ENCODE results near the gene OR10K1. TPM values are rescaled to one million over a fixed set of nuclear protein-coding genes. Genes with fewer than 3 reads are reported as not detected.

The OR10K1 gene
- total RNA-seq, 1 experiment from 2014 or later: not detected

DNA sequence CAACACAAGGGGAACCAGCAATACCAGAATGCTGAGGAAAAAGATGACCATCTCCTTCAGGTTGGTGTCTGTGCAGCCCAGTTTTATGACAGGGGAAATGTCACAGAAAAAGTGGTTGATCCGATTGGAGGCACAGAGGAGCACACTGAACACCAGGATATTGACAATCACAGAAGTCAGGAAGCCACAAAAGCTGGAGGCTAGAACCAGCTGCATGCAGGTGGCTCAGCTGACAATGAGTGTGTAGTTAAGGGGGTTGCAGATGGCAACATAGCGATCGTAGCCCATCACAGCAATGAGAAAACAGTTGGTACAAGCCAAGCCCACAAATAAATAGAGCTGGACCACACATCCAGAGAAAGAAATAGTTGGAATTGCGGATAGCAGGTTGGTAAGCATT is 16.3 kb upstream of the OR10K1 start:
- Mint-ChIP-seq H3K27me3 (ENCODE audit: insufficient read depth, unreplicated experiment) (peaks cover 70% of the 10 kb centered on the region), H3K27ac (ENCODE audit: low read depth, unreplicated experiment) (no peak overlapping the region), H3K36me3 (ENCODE audit: insufficient read depth, unreplicated experiment) (no peaks in the 10 kb centered on the region), H3K4me1 (ENCODE audit: insufficient read depth, unreplicated experiment) (no peaks in the 10 kb centered on the region), H3K4me3 (ENCODE audit: unreplicated experiment) (no peak overlapping the region), H3K9me3 (ENCODE audit: unreplicated experiment) (no peaks in the 10 kb centered on the region)
- no TSS peak for BruUV-seq (replicated peaks)
- no peak for DNase-seq (ENCODE audit: unreplicated experiment)
- ChIA-PET CTCF (no interaction called here), POLR2A (no interaction called here)
- TF ChIP-seq CTCF (IDR thresholded peaks at IDR 0.05; ENCODE audit: unreplicated experiment): no peak
- intact Hi-C loops (cut with micrococcal nuclease): no loop called here

GRCh38 chr1:158454537-158454936 is 7.1 kb upstream of the OR10K1 start:
- H3K27ac Mint-ChIP-seq (ENCODE audit: low read depth, unreplicated experiment): no peak overlapping the region
- no peak overlapping the region for H3K4me3 Mint-ChIP-seq (ENCODE audit: unreplicated experiment)
- peaks cover 77% of the 10 kb centered on the region for H3K27me3 Mint-ChIP-seq (ENCODE audit: insufficient read depth, unreplicated experiment)
- TF ChIP-seq CTCF (IDR thresholded peaks at IDR 0.05; ENCODE audit: unreplicated experiment): no peak
- intact Hi-C loops (cut with micrococcal nuclease): no loop called here
- no peaks in the 10 kb centered on the region for H3K36me3 Mint-ChIP-seq (ENCODE audit: insufficient read depth, unreplicated experiment)
- POLR2A ChIA-PET: no interaction called here
- H3K4me1 Mint-ChIP-seq (ENCODE audit: insufficient read depth, unreplicated experiment): no peaks in the 10 kb centered on the region
- peaks cover 8% of the 10 kb centered on the region for H3K9me3 Mint-ChIP-seq (ENCODE audit: unreplicated experiment)
- CTCF ChIA-PET: no interaction called here
- BruUV-seq (replicated peaks): no TSS peak
- no peak for DNase-seq (ENCODE audit: unreplicated experiment)

DNA sequence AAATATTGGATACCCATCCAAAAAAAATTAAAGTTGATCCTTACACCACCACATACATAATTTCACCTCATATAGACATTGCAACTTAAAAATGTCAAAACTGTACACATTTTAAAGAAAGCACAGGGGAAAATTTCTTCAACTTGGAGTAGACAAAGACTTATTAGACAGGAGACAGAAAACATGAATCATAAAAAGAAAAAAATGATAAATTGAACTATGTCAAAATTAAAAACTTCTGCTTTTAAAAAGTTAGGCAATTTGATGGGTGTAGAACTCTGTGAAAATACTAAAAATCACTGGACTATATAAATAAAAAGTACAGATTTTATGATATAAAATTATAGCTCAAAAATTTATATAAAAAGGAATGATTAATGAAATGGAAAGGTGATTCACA is 4.4 kb upstream of the OR10K1 start:
- H3K27ac Mint-ChIP-seq (ENCODE audit: low read depth, unreplicated experiment): no peak overlapping the region
- ChIA-PET CTCF (interaction anchor here (0.6 kb wide), 1 partner anchor 26 kb away, joined by 3 read pairs; no protein-coding TSS in a partner anchor), POLR2A (no interaction called here)
- no peak for TF ChIP-seq CTCF (IDR thresholded peaks at IDR 0.05; ENCODE audit: unreplicated experiment)
- H3K27me3 Mint-ChIP-seq (ENCODE audit: insufficient read depth, unreplicated experiment): peaks cover 90% of the 10 kb centered on the region
- H3K36me3 Mint-ChIP-seq (ENCODE audit: insufficient read depth, unreplicated experiment): no peaks in the 10 kb centered on the region
- H3K4me1 Mint-ChIP-seq (ENCODE audit: insufficient read depth, unreplicated experiment): no peaks in the 10 kb centered on the region
- DNase-seq (ENCODE audit: unreplicated experiment): no peak
- H3K9me3 Mint-ChIP-seq (ENCODE audit: unreplicated experiment): no peaks in the 10 kb centered on the region
- intact Hi-C loops (cut with micrococcal nuclease): no loop called here
- no TSS peak for BruUV-seq (replicated peaks)
- H3K4me3 Mint-ChIP-seq (ENCODE audit: unreplicated experiment): no peak overlapping the region

DNA sequence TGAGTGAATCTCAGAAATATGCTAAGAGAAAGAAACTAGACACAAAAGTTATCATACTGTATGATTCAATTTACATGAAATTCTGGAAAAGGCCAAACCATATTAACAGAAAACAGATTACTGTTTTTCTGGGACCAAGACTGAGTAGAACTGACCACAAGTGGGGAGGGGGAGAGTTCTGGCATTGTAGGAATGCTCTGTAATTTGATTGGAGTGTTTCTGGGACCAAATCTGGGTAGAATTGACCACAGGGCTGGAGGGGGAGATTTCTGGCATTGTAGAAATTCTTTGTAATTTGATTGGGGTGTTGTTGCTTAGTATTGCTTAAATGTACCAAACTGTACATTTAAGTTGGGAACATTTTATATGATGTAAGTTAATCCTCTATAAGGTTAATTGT is 3.4 kb upstream of the OR10K1 start:
- DNase-seq (ENCODE audit: unreplicated experiment): no peak
- Mint-ChIP-seq H3K4me1 (ENCODE audit: insufficient read depth, unreplicated experiment) (no peaks in the 10 kb centered on the region), H3K27ac (ENCODE audit: low read depth, unreplicated experiment) (no peak overlapping the region), H3K4me3 (ENCODE audit: unreplicated experiment) (no peak overlapping the region), H3K27me3 (ENCODE audit: insufficient read depth, unreplicated experiment) (peaks cover 89% of the 10 kb centered on the region), H3K9me3 (ENCODE audit: unreplicated experiment) (no peaks in the 10 kb centered on the region), H3K36me3 (ENCODE audit: insufficient read depth, unreplicated experiment) (no peaks in the 10 kb centered on the region)
- intact Hi-C loops (cut with micrococcal nuclease): no loop called here
- TF ChIP-seq CTCF (IDR thresholded peaks at IDR 0.05; ENCODE audit: unreplicated experiment): no peak
- no TSS peak for BruUV-seq (replicated peaks)
- ChIA-PET CTCF (no interaction called here), POLR2A (no interaction called here)

Measured in MCF 10A (cell line).